Astrocyte (in vitro differentiated cells and primary cell): Measurements from ENCODE around the gene MTA2.

ENCODE experiments used
- CTCF ChIP-seq: IDR thresholded peaks from 2 replicates; pipeline ENCODE4 v1.5.1; 2011; ENCODE audit warnings: low read depth, mild to moderate bottlenecking, inconsistent platforms, low read length, moderate library complexity; ENCODE audit not compliant: insufficient read depth
- EZH2 ChIP-seq: IDR thresholded peaks from 2 replicates; pipeline ENCODE4 v1.6.1; 2012; ENCODE audit warnings: mild to moderate bottlenecking, low read length, inconsistent platforms; ENCODE audit not compliant: insufficient read depth

- TF ChIP-seq CTCF (no peak), EZH2 (no peak)
These were observed 9.4 kb downstream of the MTA2 start for GRCh38 chr11:62592146-62592815.
